ENCODE results near the gene FAM240A.
A peak's percentile ranks its signal among the peaks of the same experiment; 100 is the strongest.

The FAM240A gene

GRCh38 chr3:46628901-46629369 lies 16.6 kb downstream of the FAM240A start:
- DNase-seq: no peak

GRCh38 chr3:46629551-46630517 lies 17.5 kb downstream of the FAM240A start:
- DNase-seq: peak; percentile 64

- no peak for DNase-seq
These were observed 20.5 kb downstream of the FAM240A start for GRCh38 chr3:46632792-46633191.

- DNase-seq: no peak
These were observed 22.5 kb downstream of the FAM240A start for GRCh38 chr3:46634856-46635255.

GRCh38 chr3:46639221-46639620 lies 26.9 kb downstream of the FAM240A start:
- no peak for DNase-seq

GRCh38 chr3:46640927-46641326 lies 28.6 kb downstream of the FAM240A start:
- no peak for DNase-seq

GRCh38 chr3:46642971-46643370 lies 30.6 kb downstream of the FAM240A start:
- no peak for DNase-seq

GRCh38 chr3:46643701-46644100 lies 31.4 kb downstream of the FAM240A start:
- DNase-seq: no peak

- DNase-seq: no peak
These were observed 34.4 kb downstream of the FAM240A start for GRCh38 chr3:46646700-46647099.

GRCh38 chr3:46648096-46648495 lies 35.8 kb downstream of the FAM240A start:
- DNase-seq: no peak

- DNase-seq: no peak
These were observed 37.1 kb downstream of the FAM240A start for GRCh38 chr3:46649436-46649835.

GRCh38 chr3:46651084-46651483 lies 38.8 kb downstream of the FAM240A start:
- DNase-seq: no peak

GRCh38 chr3:46655271-46655670 lies 42.9 kb downstream of the FAM240A start:
- DNase-seq: no peak

GRCh38 chr3:46656778-46657556 lies 44.6 kb downstream of the FAM240A start:
- DNase-seq: no peak

GRCh38 chr3:46659285-46659684 lies 47.0 kb downstream of the FAM240A start:
- DNase-seq: no peak

GRCh38 chr3:46660003-46660402 lies 47.7 kb downstream of the FAM240A start:
- DNase-seq: no peak

- no peak for DNase-seq
These were observed 48.5 kb downstream of the FAM240A start for GRCh38 chr3:46660543-46661523.

GRCh38 chr3:46661776-46662766 lies 49.7 kb downstream of the FAM240A start:
- no peak for DNase-seq

- DNase-seq: no peak
These were observed 50.6 kb downstream of the FAM240A start for GRCh38 chr3:46662771-46663551.

GRCh38 chr3:46663591-46664135 lies 51.3 kb downstream of the FAM240A start:
- no peak for DNase-seq
